HCT116 (cell line): ENCODE results near the gene COL19A1. TPM values are rescaled to one million over a fixed set of nuclear protein-coding genes. Genes with fewer than 3 reads are reported as not detected.

Experiments used
- ATAC-seq: fragments of 200-7000 bp; cut with Tn5 transposase; 2 replicates; pipeline ENCODE4 v1.9.1; 2020; ENCODE audit warnings: mild to moderate bottlenecking, moderate library complexity
- BruUV-seq: library from RNA; stranded (reverse); fragments of 400-500 nt; replicated peaks from 2 replicates; lab custom pipeline; 2021; lab: Mats Ljungman, UMichigan
- CTCF ChIA-PET: fragments of 300-600 bp; sonication (Branson Sonifier 250); formaldehyde crosslinking; loops from one replicate; lab custom pipeline; 2021; ENCODE audit warnings: antibody characterized with exemption; lab: Charles Lee
- POLR2A ChIA-PET: fragments of 300-600, 350-600 bp; sonication (Branson Sonifier 250); formaldehyde crosslinking; loops from one replicate; lab custom pipeline; 2021; ENCODE audit warnings: antibody characterized with exemption; lab: Charles Lee
- RAD21 ChIA-PET, 2 experiments: fragments of 300-600 bp; sonication (Branson Sonifier 250); formaldehyde crosslinking; loops; one replicate each; lab custom pipeline; 2023; ENCODE audit warnings: low total read pairs in 2 of 2; ENCODE audit not compliant: uncharacterized antibody in 2 of 2, unreplicated experiment in 2 of 2, low non-redundant PET in 1 of 2; lab: Charles Lee
- DNase-seq: peaks from one replicate; pipeline ENCODE4 v3.0.0-alpha.2; 2010; ENCODE audit warnings: low read depth, low spot score
- H2AFZ ChIP-seq: fragments of 200-600 bp; shearing (Covaris generic), sonication (generic); 2 replicates; pipeline ENCODE4 v1.6.1; 2017; ENCODE audit warnings: low read depth, mixed run types, mixed read lengths, antibody characterized with exemption, low read length; ENCODE audit not compliant: poor library complexity, severe bottlenecking
- H3K27ac ChIP-seq: 2 replicates; pipeline ENCODE4 v1.5.1; 2012; ENCODE audit warnings: low read depth, low read length
- H3K27me3 ChIP-seq: fragments of 200-600 bp; sonication (generic); 2 replicates; pipeline ENCODE4 v1.6.1; 2016; ENCODE audit warnings: mixed run types, low read length, mixed read lengths; ENCODE audit not compliant: insufficient read depth
- H3K36me3 ChIP-seq, 2 experiments: fragments of 200-500 bp in 1 of 2; fragments of 200-600 bp in 1 of 2; sonication (Bioruptor generic) in 1 of 2; sonication (generic) in 1 of 2; 2 replicates each; pipeline versions ENCODE4 v1.5.1 to v1.6.1; 2014 to 2016; ENCODE audit warnings: low read length in 2 of 2, inconsistent platforms in 1 of 2, mixed read lengths in 1 of 2, mixed run types in 1 of 2; ENCODE audit not compliant: insufficient read depth in 2 of 2, control insufficient read depth in 1 of 2
- H3K4me1 ChIP-seq, 2 experiments: fragments of 200-600 bp in 1 of 2; sonication (generic) in 1 of 2; 2 replicates each; pipeline versions ENCODE4 v1.5.1 to v1.6.1; 2012 to 2017; ENCODE audit warnings: low read length in 2 of 2, inconsistent platforms in 1 of 2, mild to moderate bottlenecking in 1 of 2, mixed read lengths in 1 of 2, mixed run types in 1 of 2, moderate library complexity in 1 of 2; ENCODE audit not compliant: insufficient read depth in 2 of 2, control insufficient read depth in 1 of 2
- H3K4me2 ChIP-seq: fragments of 200-600 bp; sonication (generic); 2 replicates; pipeline ENCODE4 v1.6.1; 2017; ENCODE audit warnings: mixed run types, low read length, mixed read lengths
- H3K4me3 ChIP-seq, 2 experiments: fragments of 200-600 bp in 1 of 2; sonication (generic) in 1 of 2; replicated peaks in 1 of 2; 2 replicates each; pipeline ENCODE4 v1.5.1; 2011 to 2016; ENCODE audit warnings: low read length in 2 of 2, control low read depth in 1 of 2, low read depth in 1 of 2, mild to moderate bottlenecking in 1 of 2, mixed read lengths in 1 of 2, mixed run types in 1 of 2
- H3K79me2 ChIP-seq: fragments of 200-600 bp; sonication (generic); 2 replicates; pipeline ENCODE4 v1.6.1; 2017; ENCODE audit warnings: mild to moderate bottlenecking, mixed run types, low read length, moderate library complexity, mixed read lengths; ENCODE audit not compliant: insufficient read depth
- H3K9ac ChIP-seq: fragments of 200-600 bp; sonication (generic); 2 replicates; pipeline ENCODE4 v1.6.1; 2016; ENCODE audit warnings: low read length, mixed read lengths
- H3K9me2 ChIP-seq: fragments of 200-600 bp; sonication (generic), shearing (Covaris generic); 2 replicates; pipeline ENCODE4 v1.6.1; 2017; ENCODE audit warnings: mixed run types, mild to moderate bottlenecking, moderate library complexity; ENCODE audit not compliant: insufficient read depth
- H3K9me3 ChIP-seq, 2 experiments: fragments of 200-500 bp in 1 of 2; fragments of 200-600 bp in 1 of 2; sonication (Bioruptor generic) in 1 of 2; sonication (generic) in 1 of 2; 2 replicates each; pipeline ENCODE4 v1.6.1; 2014 to 2017; ENCODE audit warnings: low read length in 2 of 2, mixed read lengths in 2 of 2, inconsistent platforms in 1 of 2, low read depth in 1 of 2, mild to moderate bottlenecking in 1 of 2, mixed run types in 1 of 2, moderate library complexity in 1 of 2; ENCODE audit not compliant: control insufficient read depth in 1 of 2, insufficient read depth in 1 of 2
- H4K20me1 ChIP-seq: fragments of 200-600 bp; sonication (generic), shearing (Covaris generic); 2 replicates; pipeline ENCODE4 v1.6.1; 2017; ENCODE audit warnings: mixed run types, mild to moderate bottlenecking, moderate library complexity; ENCODE audit not compliant: insufficient read depth
- CBX3 ChIP-seq: IDR thresholded peaks from 2 replicates; pipeline ENCODE4 v1.6.1; 2012; ENCODE audit warnings: low read depth
- CEBPB ChIP-seq: IDR thresholded peaks from 2 replicates; pipeline ENCODE4 v1.6.1; 2012; ENCODE audit warnings: low read depth
- CTCF ChIP-seq, 3 experiments: fragments of 200-600 bp in 1 of 3; sonication (generic) in 1 of 3; IDR thresholded peaks in 2 of 3; conservative IDR thresholded peaks in 1 of 3; 2 replicates each; pipeline ENCODE4 v1.5.1; 2012 to 2017; ENCODE audit warnings: low read depth in 2 of 3, low read length in 2 of 3, antibody characterized with exemption in 1 of 3, borderline replicate concordance in 1 of 3, control low read depth in 1 of 3, mild to moderate bottlenecking in 1 of 3, mixed read lengths in 1 of 3, mixed run types in 1 of 3, moderate library complexity in 1 of 3; ENCODE audit not compliant: insufficient read depth in 1 of 3
- EGR1 ChIP-seq: IDR thresholded peaks from 2 replicates; pipeline ENCODE4 v1.6.1; 2012; ENCODE audit warnings: low read depth
- ELF1 ChIP-seq: IDR thresholded peaks from 2 replicates; pipeline ENCODE4 v1.6.1; 2012; ENCODE audit warnings: low read depth, borderline replicate concordance
- EZH2 ChIP-seq: fragments of 200-600 bp; sonication (generic); IDR thresholded peaks from 2 replicates; pipeline ENCODE4 v1.6.1; 2017; ENCODE audit warnings: antibody characterized with exemption, mixed run types
- FOSL1 ChIP-seq: IDR thresholded peaks from 2 replicates; pipeline ENCODE4 v1.6.1; 2012; ENCODE audit warnings: low read depth
- JUND ChIP-seq: IDR thresholded peaks from 2 replicates; pipeline ENCODE4 v1.6.1; 2012
- MAX ChIP-seq: IDR thresholded peaks from 2 replicates; pipeline ENCODE4 v1.6.1; 2012
- POLR2A ChIP-seq: IDR thresholded peaks from 2 replicates; pipeline ENCODE4 v1.7.0; 2011; ENCODE audit warnings: borderline replicate concordance; ENCODE audit not compliant: insufficient read depth, insufficient read length; ENCODE audit errors: extremely low read depth
- POLR2AphosphoS5 ChIP-seq: IDR thresholded peaks from 2 replicates; pipeline ENCODE4 v1.6.1; 2011; ENCODE audit warnings: mild to moderate bottlenecking, low read depth, low read length, moderate library complexity
- RAD21 ChIP-seq: IDR thresholded peaks from 2 replicates; pipeline ENCODE4 v1.6.1; 2012; ENCODE audit warnings: low read depth, mild to moderate bottlenecking
- REST ChIP-seq: IDR thresholded peaks from 2 replicates; pipeline ENCODE4 v1.6.1; 2012; ENCODE audit warnings: low read depth
- SIN3A ChIP-seq: IDR thresholded peaks from 2 replicates; pipeline ENCODE4 v1.6.1; 2012; ENCODE audit warnings: low read depth
- SRF ChIP-seq: IDR thresholded peaks from 2 replicates; pipeline ENCODE4 v1.6.1; 2012; ENCODE audit warnings: low read depth
- TCF7L2 ChIP-seq: IDR thresholded peaks from 2 replicates; pipeline ENCODE4 v1.7.0; 2011; ENCODE audit warnings: borderline replicate concordance, inconsistent platforms; ENCODE audit not compliant: insufficient read depth, insufficient read length; ENCODE audit errors: extremely low read depth
- YY1 ChIP-seq: IDR thresholded peaks from 2 replicates; pipeline ENCODE4 v1.6.1; 2011; ENCODE audit warnings: low read length, low read depth, moderate library complexity, mild to moderate bottlenecking; ENCODE audit not compliant: insufficient replicate concordance; ENCODE audit errors: extremely low read depth
- ZBTB33 ChIP-seq: IDR thresholded peaks from 2 replicates; pipeline ENCODE4 v1.6.1; 2011; ENCODE audit warnings: mild to moderate bottlenecking, low read length, moderate library complexity; ENCODE audit not compliant: insufficient replicate concordance; ENCODE audit errors: extremely low read depth
- ZNF274 ChIP-seq: fragments of 200-500 bp; sonication (Bioruptor generic); IDR thresholded peaks from 2 replicates; pipeline ENCODE4 v1.6.1; 2014; ENCODE audit warnings: mild to moderate bottlenecking, low read depth, low read length, inconsistent platforms
- intact Hi-C: fragments of 100-400 bp; cut with micrococcal nuclease; formaldehyde crosslinking; loops from 2 replicates; pipeline ENCODE4 v1.10.0; 2022
- total RNA-seq: library from RNA; stranded (reverse); gene quantifications from one replicate; pipeline ENCODE4 v1.2.1, GENCODE V29; 2021; ENCODE audit not compliant: unreplicated experiment
- TF ChIP-seq, protein P1 (sequence below): IDR thresholded peaks from 2 replicates; pipeline ENCODE4 v1.6.1; 2012

The COL19A1 gene
- total RNA-seq, 1 experiment from 2014 or later: not detected

GRCh38 chr6:70140496-70140895 lies 274.1 kb downstream of the COL19A1 start (continued):
- TF ChIP-seq CTCF (IDR thresholded peaks at IDR 0.05 in 2 of 3, conservative IDR thresholded peaks at IDR 0.05 in 1 of 3; ENCODE audit: borderline replicate concordance in 1 of 3, insufficient read depth in 1 of 3, low read depth in 2 of 3, low read length in 2 of 3): no peak

GRCh38 chr6:70142034-70142433 lies 275.7 kb downstream of the COL19A1 start:
- intact Hi-C loops: no loop called here
- TF ChIP-seq REST: no peak
- no peak for TF ChIP-seq EZH2
- TF ChIP-seq ELF1: no peak
- no peak for TF ChIP-seq YY1
- TF ChIP-seq SIN3A: no peak
- no peak for TF ChIP-seq POLR2AphosphoS5
- TF ChIP-seq ZBTB33: no peak
- no peak for TF ChIP-seq RAD21
- no peak for TF ChIP-seq CBX3
- TF ChIP-seq, protein P1, sequence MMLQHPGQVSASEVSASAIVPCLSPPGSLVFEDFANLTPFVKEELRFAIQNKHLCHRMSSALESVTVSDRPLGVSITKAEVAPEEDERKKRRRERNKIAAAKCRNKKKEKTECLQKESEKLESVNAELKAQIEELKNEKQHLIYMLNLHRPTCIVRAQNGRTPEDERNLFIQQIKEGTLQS: no peak
- no peak for TF ChIP-seq ZNF274
- no peak for TF ChIP-seq EGR1
- no peak for TF ChIP-seq CEBPB
- TF ChIP-seq SRF: no peak
- no peak for TF ChIP-seq MAX
- no peak for TF ChIP-seq TCF7L2
- no peak for TF ChIP-seq JUND
- TF ChIP-seq POLR2A: no peak
- no peak for TF ChIP-seq FOSL1

More at GRCh38 chr6:70142034-70142433, 275.7 kb downstream of the COL19A1 start:
- DNase-seq: no peak
- BruUV-seq: no TSS peak
- CTCF ChIA-PET: no interaction called here
- no peaks in the 10 kb centered on the region for H3K4me1 ChIP-seq
- H3K9ac ChIP-seq: no peak overlapping the region
- ATAC-seq: no peak
- H3K4me3 ChIP-seq: no peak overlapping the region
- H3K36me3 ChIP-seq: no peaks in the 10 kb centered on the region
- no peaks in the 10 kb centered on the region for H3K9me3 ChIP-seq
- RAD21 ChIA-PET: no interaction called here
- H3K9me2 ChIP-seq: no peaks in the 10 kb centered on the region
- no peak overlapping the region for H2AFZ ChIP-seq
- no peaks in the 10 kb centered on the region for H4K20me1 ChIP-seq
- H3K4me2 ChIP-seq: no peak overlapping the region
- H3K27ac ChIP-seq: no peak overlapping the region
- H3K27me3 ChIP-seq: peaks cover 21% of the 10 kb centered on the region
- no peaks in the 10 kb centered on the region for H3K79me2 ChIP-seq
- POLR2A ChIA-PET: no interaction called here
